NT2/D1 (cell line): ENCODE measurements around the gene SLC26A4.

Experiments used
- YY1 ChIP-seq: IDR thresholded peaks from 2 replicates; pipeline ENCODE4 v1.6.1; 2011; ENCODE audit not compliant: insufficient read length, insufficient read depth
- ZNF274 ChIP-seq: IDR thresholded peaks from 2 replicates; pipeline ENCODE4 v1.6.1; 2011; ENCODE audit warnings: mild to moderate bottlenecking, low read depth, low read length

GRCh38 chr7:107684287-107684686 lies 23.7 kb downstream of the SLC26A4 start:
- TF ChIP-seq YY1 (no peak), ZNF274 (no peak)
